CD4-positive, alpha-beta T cell treated with Interleukin-10 for 1 hour (primary cell): ENCODE data around the gene P2RX6.
"Not testable (repeated sequence)": the region's sequence is repeated elsewhere in the genome, so short reads cannot be mapped to it uniquely, and the experiment has no call there.

Source experiments
- DNase-seq: peaks from one replicate; pipeline ENCODE4 v3.0.0-alpha.2; 2020

P2RX6 gene

GRCh38 chr22:20995329-20996030 is 19.5 kb upstream of the P2RX6 start:
- DNase-seq, result no peak

GRCh38 chr22:20996031-20996410 is 18.9 kb upstream of the P2RX6 start:
- DNase-seq, result no peak

- DNase-seq, result no peak
These were observed 18.1 kb upstream of the P2RX6 start for GRCh38 chr22:20996598-20997535.

DNA sequence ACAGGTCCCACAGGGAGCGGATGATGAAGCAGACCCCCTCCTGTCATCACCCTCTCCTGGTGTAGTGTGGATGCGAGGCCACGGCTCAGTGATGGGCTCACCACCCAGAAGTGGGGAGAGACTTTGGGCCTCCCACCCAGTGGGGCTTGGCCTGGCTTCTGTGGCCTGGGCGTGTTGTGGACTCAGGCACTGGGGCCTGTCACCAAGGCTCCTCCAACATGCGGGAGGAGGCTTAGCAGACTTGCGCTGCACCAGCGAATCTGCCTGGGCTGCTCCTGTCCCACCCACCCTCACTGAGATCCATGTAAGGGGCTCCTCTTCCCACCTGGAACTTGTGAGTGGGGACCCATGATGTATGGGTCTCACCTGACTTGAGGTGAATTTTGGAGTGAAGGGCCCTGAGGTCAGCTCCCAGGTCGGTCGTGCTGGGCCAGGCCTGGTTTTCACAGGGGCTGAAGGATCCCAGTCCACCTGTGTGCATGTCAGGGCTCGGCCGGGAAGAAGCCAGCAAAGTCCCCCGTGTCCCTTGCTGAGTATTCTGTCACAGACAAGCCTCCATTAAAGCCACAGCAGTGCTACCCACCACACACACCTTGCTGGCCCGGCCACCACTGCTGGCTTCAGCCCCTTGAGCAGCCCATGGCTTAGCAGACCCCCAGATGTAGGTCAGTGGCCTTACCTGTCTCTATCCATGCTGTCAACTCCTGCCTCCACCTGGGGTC is 17.3 kb upstream of the P2RX6 start:
- no peak for DNase-seq

- no peak for DNase-seq
These were observed 16.3 kb upstream of the P2RX6 start for GRCh38 chr22:20998411-20999336.

- no peak for DNase-seq
These were observed 15.4 kb upstream of the P2RX6 start for GRCh38 chr22:20999350-21000206.

- no peak for DNase-seq
These were observed 14.6 kb upstream of the P2RX6 start for GRCh38 chr22:21000207-21000986.

- no peak for DNase-seq
These were observed 13.9 kb upstream of the P2RX6 start for GRCh38 chr22:21000987-21001600.

GRCh38 chr22:21001601-21002325 is 13.2 kb upstream of the P2RX6 start, which contains the start of gene THAP7:
Gene THAP7, minus strand, starts transcription at chr22:21002118. Its CDS starts 207 bp downstream, at chr22:21001911.
- DNase-seq, result peak; percentile 96

- no peak for DNase-seq
These were observed 11.2 kb upstream of the P2RX6 start for GRCh38 chr22:21003782-21004181.

DNA sequence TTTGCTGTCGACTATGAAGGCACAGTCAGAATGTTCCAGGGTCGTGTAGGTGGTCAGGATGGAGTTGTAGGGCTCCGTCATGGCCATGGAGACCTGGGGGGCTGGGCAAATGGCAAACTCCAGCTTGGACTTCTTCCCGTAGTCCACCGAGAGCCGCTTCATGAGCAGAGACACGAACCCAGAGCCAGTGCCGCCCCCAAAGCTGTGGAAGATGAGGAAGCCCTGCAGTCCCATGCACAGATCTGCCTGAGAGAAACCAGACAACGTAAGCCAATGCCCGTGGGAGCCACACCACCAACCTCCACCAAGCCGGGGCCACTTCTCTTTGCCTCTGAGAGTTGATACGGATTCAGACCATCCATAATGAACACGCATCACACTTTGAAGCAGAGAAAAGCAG is 5.8 kb upstream of the P2RX6 start:
- not testable (repeated sequence) for DNase-seq

DNA sequence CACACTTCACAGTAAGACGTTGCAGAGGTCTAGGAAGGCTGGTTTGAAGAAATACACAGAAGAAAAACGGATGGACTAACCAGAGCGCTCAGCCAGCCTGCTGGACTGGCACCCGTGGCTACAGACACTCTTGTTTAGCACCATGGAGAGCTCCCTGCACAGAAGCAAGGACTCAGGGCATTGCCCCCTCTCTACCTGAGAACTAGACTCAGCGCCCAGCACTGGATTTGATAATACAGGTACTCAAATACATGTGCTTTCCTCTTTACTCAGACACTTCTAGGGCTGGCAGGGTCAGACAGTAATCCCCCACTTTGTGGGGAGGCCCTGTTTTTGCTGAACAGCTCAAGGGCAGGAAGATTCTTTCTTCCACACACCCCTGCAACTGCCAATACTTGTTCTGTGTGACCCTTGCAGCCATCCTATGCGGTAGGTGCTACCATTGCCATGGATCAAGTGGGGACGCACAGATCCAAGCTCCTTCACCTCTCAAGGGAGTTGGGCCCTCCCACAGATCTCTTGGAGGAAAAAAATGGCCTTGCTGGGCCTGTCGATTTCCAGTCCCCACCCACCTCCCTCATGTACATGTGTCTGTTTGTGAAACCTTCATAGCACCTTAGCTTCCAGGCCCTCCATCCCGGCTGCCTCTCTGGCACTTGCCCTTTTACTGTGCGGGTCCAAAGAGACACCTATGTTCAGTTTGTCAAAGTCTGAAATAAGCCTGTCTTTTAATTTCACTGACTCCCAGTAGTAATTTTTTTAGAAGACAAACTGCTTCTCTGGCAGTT is 5.1 kb upstream of the P2RX6 start:
- peak; percentile 36 for DNase-seq

DNA sequence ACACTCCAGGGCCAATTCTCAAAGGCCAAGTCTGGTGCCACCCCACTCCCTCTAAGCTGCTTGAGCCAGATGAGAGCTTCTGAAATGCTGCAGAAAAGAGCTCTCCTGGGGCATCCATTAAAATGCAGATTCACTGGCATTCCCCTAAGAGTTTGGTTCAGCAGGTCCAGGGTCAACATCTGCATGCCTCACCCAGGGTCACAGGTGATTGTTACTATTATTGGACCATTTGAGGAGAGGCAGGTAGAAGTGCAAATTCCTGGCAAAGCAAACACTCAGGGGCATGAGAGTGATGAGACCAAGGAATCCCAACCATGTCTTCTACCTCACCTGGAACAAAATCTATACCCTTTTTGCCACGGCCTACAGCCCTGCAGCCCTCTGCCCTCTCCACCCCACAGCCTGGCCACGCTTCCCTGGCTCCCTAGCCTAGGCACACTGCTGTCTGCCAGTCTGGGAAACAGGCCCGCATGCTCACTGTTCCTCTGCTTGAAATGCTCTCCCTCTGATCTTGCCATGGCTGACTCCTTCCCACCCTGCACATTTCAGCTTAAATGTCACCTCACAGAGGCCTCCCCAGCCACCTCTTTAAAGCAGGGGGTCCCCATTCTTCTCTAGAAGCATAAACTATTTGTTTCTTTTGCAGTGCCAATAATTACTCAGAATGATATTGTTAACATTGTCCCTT is 4.4 kb upstream of the P2RX6 start:
- DNase-seq, result no peak

DNA sequence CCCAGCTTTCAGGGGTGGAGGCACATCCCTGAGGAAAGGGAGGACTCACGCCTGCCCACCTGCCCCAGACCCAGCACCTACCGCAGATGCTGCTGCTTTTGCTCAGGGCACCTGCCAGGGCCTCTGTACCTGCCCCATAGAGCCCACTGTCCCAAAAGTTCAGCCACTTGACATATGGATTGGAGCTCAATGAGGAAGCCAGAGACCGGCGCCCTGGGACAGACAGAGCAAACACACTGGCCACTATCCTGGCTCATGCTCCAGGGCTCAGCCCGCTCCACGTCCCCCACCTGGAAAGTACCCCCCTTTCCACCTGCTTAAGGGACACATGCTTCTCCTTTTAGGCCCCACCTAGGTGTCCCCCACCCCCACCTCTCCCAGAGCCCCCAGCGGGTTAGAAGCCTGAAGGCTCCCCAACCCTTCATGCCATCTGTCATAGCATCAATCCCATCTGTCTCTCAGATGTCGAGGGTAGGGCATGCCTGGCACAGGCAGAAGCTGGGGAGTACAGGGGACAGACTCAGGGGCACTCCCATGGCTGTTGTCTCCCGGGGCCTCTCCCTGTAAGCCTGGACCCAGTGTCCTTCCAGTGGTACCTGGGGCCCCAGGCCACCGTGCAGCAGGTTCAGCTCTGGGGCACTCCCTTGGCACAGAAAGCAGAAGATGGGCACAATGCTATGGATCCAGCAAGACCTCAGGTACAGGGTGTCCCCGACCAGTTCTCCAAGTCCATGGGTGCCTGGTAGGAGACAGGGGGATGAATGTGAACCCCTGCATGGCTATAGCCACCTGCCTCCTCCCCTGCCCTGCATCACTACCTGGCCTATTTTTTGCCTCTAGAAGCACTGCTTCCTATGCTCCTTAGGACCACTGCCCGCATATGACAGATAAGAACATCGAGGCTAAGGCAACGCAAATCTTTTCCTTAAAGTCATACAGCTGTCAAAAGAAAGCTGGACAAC is 2.2 kb upstream of the P2RX6 start:
- DNase-seq, result no peak

- no peak for DNase-seq
These were observed 1.2 kb upstream of the P2RX6 start for GRCh38 chr22:21013657-21014201.

DNA sequence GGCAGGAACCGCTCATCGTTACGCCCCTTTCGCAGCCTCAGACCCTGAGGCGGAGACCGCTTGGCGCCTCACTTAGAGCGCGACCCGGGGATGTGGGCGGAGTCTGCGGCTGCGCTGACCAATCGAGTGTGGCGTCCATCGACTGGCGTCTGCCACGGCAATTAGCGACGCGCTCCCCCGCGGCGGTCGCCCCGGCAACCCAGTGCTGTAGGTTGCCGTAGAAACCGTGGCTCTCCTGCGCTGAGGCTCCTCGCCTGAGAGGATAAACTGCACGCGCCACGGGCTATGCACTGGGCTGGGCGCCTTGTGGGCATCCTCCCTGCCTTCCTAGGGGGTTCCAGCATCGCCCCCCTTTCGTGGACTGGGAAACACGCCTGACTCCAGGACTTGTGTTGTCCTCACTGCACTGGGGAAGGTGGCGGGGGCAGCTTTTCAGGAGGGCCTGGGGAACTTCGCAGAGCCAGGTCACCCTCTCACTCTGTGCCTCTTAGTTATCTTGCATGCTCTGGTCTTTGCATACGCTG is 701 bp upstream of the P2RX6 start:
- peak; percentile 90 for DNase-seq
